Peyer's patch (tissue), 4 donors: Measurements from ENCODE around the gene TPRN. TPM values are rescaled to one million over a fixed set of nuclear protein-coding genes. Genes with fewer than 3 reads are reported as not detected.

ENCODE experiments used
- DNase-seq, 3 donors: peaks; one replicate each; pipeline ENCODE4 v3.0.0-alpha.2; 2017 to 2019
- H3K27ac ChIP-seq, 4 donors: fragments of 200-600 bp; sonication (generic); one replicate each; pipeline ENCODE4 v1.5.1; 2016 to 2019
- H3K27me3 ChIP-seq, 2 donors: fragments of 200-600 bp; sonication (generic); one replicate each; pipeline ENCODE4 v1.5.1; 2019
- H3K36me3 ChIP-seq, 3 donors: fragments of 200-600 bp; sonication (generic); one replicate each; pipeline ENCODE4 v1.5.1; 2016 to 2019
- H3K4me1 ChIP-seq, 4 donors: fragments of 200-600 bp; sonication (generic); one replicate each; pipeline ENCODE4 v1.5.1; 2016 to 2019
- H3K4me3 ChIP-seq, 4 donors: fragments of 200-600 bp; sonication (generic); 1 replicate in 3 of 4; 2 replicates in 1 of 4; pipeline ENCODE4 v1.5.1; 2016 to 2019; ENCODE audit warnings: mild to moderate bottlenecking in 1 of 4
- H3K9me3 ChIP-seq, 4 donors: fragments of 200-600 bp; sonication (generic); one replicate each; pipeline ENCODE4 v1.5.1; 2016 to 2019; ENCODE audit warnings: mild to moderate bottlenecking in 1 of 4
- CTCF ChIP-seq, 6 experiments: fragments of 450-650 bp in 4 of 6; fragments of 200-600 bp in 2 of 6; sonication (generic) in 1 of 6; IDR thresholded peaks; one replicate each; pipeline ENCODE4 v1.5.1; 2017 to 2019; ENCODE audit warnings: antibody characterized with exemption in 6 of 6, mild to moderate bottlenecking in 3 of 6, moderate library complexity in 1 of 6
- POLR2A ChIP-seq, 2 donors: fragments of 450-650 bp; IDR thresholded peaks; one replicate each; pipeline ENCODE4 v1.5.1; 2017; ENCODE audit warnings: antibody characterized with exemption in 2 of 2, mild to moderate bottlenecking in 2 of 2, moderate library complexity in 2 of 2
- small RNA-seq, 2 donors: library from RNA; depleted of rRNA; stranded (forward); fragments of <200 nt; gene quantifications; one replicate each; pipeline ENCODE3, GENCODE V24; 2016
- total RNA-seq, 4 donors: library from RNA; depleted of rRNA; stranded (reverse); fragments of >200 nt; gene quantifications; one replicate each; pipeline ENCODE4 v1.1.0, GENCODE V29; 2016

TPRN gene
- total RNA-seq, 4 donors from 2014 or later: 28.1 to 167 (median 130) TPM

- no peak overlapping the region for H3K4me3 ChIP-seq
- H3K27me3 ChIP-seq: peaks cover 0 to 22% of the 10 kb centered on the region in 2 donors
- peaks cover 0 to 5% (median 3%) of the 10 kb centered on the region in 4 donors for H3K4me1 ChIP-seq
- H3K9me3 ChIP-seq: no peaks in the 10 kb centered on the region
- TF ChIP-seq CTCF (IDR thresholded peaks at IDR 0.05) (no peak), POLR2A (IDR thresholded peaks at IDR 0.05) (no peak)
- no peaks in the 10 kb centered on the region for H3K36me3 ChIP-seq
- DNase-seq: no peak
- no peak overlapping the region for H3K27ac ChIP-seq
These were observed 58.3 kb downstream of the TPRN start for GRCh38 chr9:137141976-137142936.

Small RNA genes lying within 50 kb of the gene (small RNA-seq; reads per million reads assigned to genes)
- 0 reads per million in 2 donors for gene MIR3621

Other genes starting within 250 kb of the TPRN start
- gene LCN12, start 248.5 kb downstream of the TPRN start, total RNA-seq: 1 to 10 TPM in 3 of 4 donors, not detected in 1; 1.8 to 8.7 (median 7.9) TPM
- gene PTGDS, start 223.2 kb downstream of the TPRN start, total RNA-seq: 10 to 100 TPM in 2 of 4 donors, 1 to 10 TPM in 2; 1.2 to 21.5 (median 7.8) TPM
- under 1 TPM in 2 of 4 donors, not detected in 2; 0.28 to 0.83 TPM for gene LCNL1, start 217.7 kb downstream of the TPRN start, total RNA-seq
- gene PAXX, start 208.3 kb downstream of the TPRN start, total RNA-seq: 10 to 100 TPM; 52.3 to 92.4 (median 63.0) TPM
- 1 to 10 TPM in 1 of 4 donors, not detected in 3; 3.3 TPM for gene CLIC3, start 204.2 kb downstream of the TPRN start, total RNA-seq
- 10 to 100 TPM; 46.4 to 69.0 (median 49.0) TPM for gene ABCA2, start 172.5 kb downstream of the TPRN start, total RNA-seq
- gene FUT7, start 168.7 kb downstream of the TPRN start, total RNA-seq: not detected
- 100 to 1,000 TPM in 2 of 4 donors, 10 to 100 TPM in 2; 54.2 to 106 (median 83.8) TPM for gene NPDC1, start 154.6 kb downstream of the TPRN start, total RNA-seq
- gene ENTPD2, start 146.7 kb downstream of the TPRN start, total RNA-seq: 10 to 100 TPM in 3 of 4 donors, 1 to 10 TPM in 1; 5.0 to 53.8 (median 28.9) TPM
- 10 to 100 TPM in 1 of 4 donors, 1 to 10 TPM in 3; 5.6 to 12.4 (median 7.9) TPM for gene SAPCD2, start 130.2 kb downstream of the TPRN start, total RNA-seq
- gene UAP1L1, start 123.2 kb downstream of the TPRN start, total RNA-seq: 10 to 100 TPM in 1 of 4 donors, 1 to 10 TPM in 3; 4.9 to 15.7 (median 6.6) TPM
- gene MAN1B1, start 113.8 kb downstream of the TPRN start, total RNA-seq: 10 to 100 TPM; 42.7 to 74.7 (median 61.0) TPM
- gene DPP7, start 86.0 kb downstream of the TPRN start, total RNA-seq: 100 to 1,000 TPM in 1 of 4 donors, 10 to 100 TPM in 3; 44.7 to 177 (median 76.7) TPM
- not detected for gene GRIN1, start 61.6 kb downstream of the TPRN start, total RNA-seq
- 10 to 100 TPM; 14.5 to 45.7 (median 34.1) TPM for gene LRRC26, start 30.7 kb downstream of the TPRN start, total RNA-seq
- gene TMEM210, start 28.7 kb downstream of the TPRN start, total RNA-seq: not detected
- 100 to 1,000 TPM in 2 of 4 donors, 10 to 100 TPM in 2; 37.7 to 118 (median 78.7) TPM for gene ANAPC2, start 12.2 kb downstream of the TPRN start, total RNA-seq
- gene SSNA1, start 12.1 kb downstream of the TPRN start, total RNA-seq: 10 to 100 TPM; 58.6 to 82.0 (median 71.6) TPM
- 10 to 100 TPM; 11.6 to 33.5 (median 27.6) TPM for gene TMEM203, start 4.9 kb upstream of the TPRN start, total RNA-seq
- 10 to 100 TPM; 16.3 to 39.2 (median 25.1) TPM for gene NDOR1, start 5.0 kb upstream of the TPRN start, total RNA-seq
- gene RNF208, start 21.5 kb upstream of the TPRN start, total RNA-seq: 1 to 10 TPM in 2 of 4 donors, not detected in 2; 4.4 to 5.9 TPM
- 1 to 10 TPM in 2 of 4 donors, not detected in 2; 1.3 to 1.9 TPM for gene CYSRT1, start 24.4 kb upstream of the TPRN start, total RNA-seq
- not detected for gene RNF224, start 26.8 kb upstream of the TPRN start, total RNA-seq
- 10 to 100 TPM in 2 of 4 donors, 1 to 10 TPM in 1, not detected in 1; 4.0 to 14.8 (median 13.3) TPM for gene SLC34A3, start 30.2 kb upstream of the TPRN start, total RNA-seq
- 100 to 1,000 TPM; 174 to 409 (median 322) TPM for gene TUBB4B, start 40.5 kb upstream of the TPRN start, total RNA-seq
- not detected for gene STPG3, start 50.5 kb upstream of the TPRN start, total RNA-seq
- 10 to 100 TPM; 47.4 to 57.8 (median 50.2) TPM for gene NELFB, start 54.6 kb upstream of the TPRN start, total RNA-seq
- gene TOR4A, start 77.0 kb upstream of the TPRN start, total RNA-seq: 10 to 100 TPM; 33.8 to 45.7 (median 39.2) TPM
- 10 to 100 TPM; 35.3 to 56.1 (median 43.8) TPM for gene NRARP, start 101.5 kb upstream of the TPRN start, total RNA-seq
- 10 to 100 TPM; 38.7 to 82.4 (median 61.6) TPM for gene EXD3, start 222.4 kb upstream of the TPRN start, total RNA-seq
- gene NOXA1, start 222.7 kb upstream of the TPRN start, total RNA-seq: 10 to 100 TPM; 28.2 to 37.3 (median 33.2) TPM
- 100 to 1,000 TPM in 2 of 4 donors, 10 to 100 TPM in 2; 26.4 to 143 (median 104) TPM for gene ENTPD8, start 240.6 kb upstream of the TPRN start, total RNA-seq